GM12801 (cell line): Measurements from ENCODE around the gene RGS8.

ENCODE experiments used
- CTCF ChIP-seq: IDR thresholded peaks from one replicate; pipeline ENCODE4 v1.5.1; 2011; ENCODE audit warnings: control low read depth; ENCODE audit not compliant: insufficient read length; ENCODE audit errors: extremely low read depth

RGS8 gene

GRCh38 chr1:182644886-182645285 lies 39.5 kb downstream of the RGS8 start:
- no peak for TF ChIP-seq CTCF

- TF ChIP-seq CTCF = no peak
These were observed 40.7 kb downstream of the RGS8 start for GRCh38 chr1:182643699-182644098.

- TF ChIP-seq CTCF = no peak
These were observed 41.9 kb downstream of the RGS8 start for GRCh38 chr1:182642461-182642860.

- TF ChIP-seq CTCF = no peak
These were observed 42.8 kb downstream of the RGS8 start for GRCh38 chr1:182641561-182641960.

GRCh38 chr1:182639330-182639729 lies 45.1 kb downstream of the RGS8 start:
- no peak for TF ChIP-seq CTCF

GRCh38 chr1:182637769-182638168 lies 46.6 kb downstream of the RGS8 start:
- TF ChIP-seq CTCF = no peak

- no peak for TF ChIP-seq CTCF
These were observed 48.5 kb downstream of the RGS8 start for GRCh38 chr1:182635871-182636270.
